H7 (cell line): ENCODE measurements around the gene RAB19. TPM values are rescaled to one million over a fixed set of nuclear protein-coding genes. Genes with fewer than 3 reads are reported as not detected.
"Not testable (repeated sequence)": the region's sequence is repeated elsewhere in the genome, so short reads cannot be mapped to it uniquely, and the experiment has no call there.

Experiments
- DNase-seq: peaks from one replicate; pipeline ENCODE4 v3.0.0; 2012
- H3K27me3 ChIP-seq: 2 replicates; pipeline ENCODE4 v1.6.0; 2011; ENCODE audit warnings: mild to moderate bottlenecking, low read length; ENCODE audit not compliant: control insufficient read depth, insufficient read depth
- H3K36me3 ChIP-seq: replicated peaks from 2 replicates; pipeline ENCODE4 v1.5.1; 2011; ENCODE audit warnings: low read length; ENCODE audit not compliant: control insufficient read depth, insufficient read depth
- H3K4me3 ChIP-seq: 2 replicates; pipeline ENCODE4 v1.5.1; 2011; ENCODE audit warnings: low read depth, mild to moderate bottlenecking, control low read depth, low read length, moderate library complexity; ENCODE audit not compliant: insufficient read depth
- total RNA-seq: library from RNA; depleted of rRNA; stranded (reverse); fragments of >200 nt; shearing (Covaris generic); gene quantifications from 2 replicates; pipeline ENCODE4 v1.2.3, GENCODE V29; 2014; rRNA removed

RAB19 gene
- total RNA-seq, 1 experiment from 2014 or later = 2.3 TPM

DNA sequence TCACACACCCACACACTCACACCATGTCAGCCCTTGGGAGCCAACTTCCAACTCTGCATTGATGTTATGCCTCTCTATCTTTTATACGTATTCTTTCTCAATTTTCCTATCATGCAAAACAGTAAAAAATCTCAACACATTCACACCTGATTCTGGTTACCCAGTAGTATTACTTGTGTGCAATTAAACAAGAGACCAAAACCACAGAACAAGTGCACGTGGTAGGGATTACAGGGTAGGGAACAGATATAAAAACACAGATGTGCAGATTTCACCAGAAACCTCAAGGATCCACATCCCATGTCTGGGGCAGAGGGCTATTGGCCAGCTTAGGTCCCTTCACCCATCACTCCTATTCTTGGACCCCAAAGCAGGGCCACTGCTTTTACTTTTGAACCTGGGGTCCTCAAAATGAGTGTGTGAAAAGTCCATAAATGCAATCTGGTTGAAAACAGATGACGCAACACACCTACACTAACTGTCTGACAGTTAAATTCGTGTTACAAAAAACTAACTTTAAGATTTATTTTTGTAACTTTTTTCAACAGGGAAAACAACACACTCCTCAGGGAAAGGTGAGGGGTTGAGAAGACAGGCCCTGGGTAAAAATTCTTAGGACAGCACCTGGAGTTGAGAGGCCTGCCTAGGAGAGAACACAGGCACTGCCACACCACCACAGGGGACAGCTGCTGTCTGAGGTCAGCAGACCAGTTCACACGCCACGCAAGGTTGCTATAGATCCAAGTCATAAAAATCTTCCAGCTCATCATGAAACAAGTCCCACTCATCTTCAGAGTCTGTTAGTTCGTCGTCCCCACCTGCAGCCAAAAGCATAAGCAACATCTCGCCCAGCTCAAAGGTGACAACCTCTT is 50.2 kb downstream of the RAB19 start:
- peaks cover 18% of the 10 kb centered on the region for H3K36me3 ChIP-seq
- DNase-seq, H3K4me3 ChIP-seq, H3K27me3 ChIP-seq: not testable (repeated sequence)

DNA sequence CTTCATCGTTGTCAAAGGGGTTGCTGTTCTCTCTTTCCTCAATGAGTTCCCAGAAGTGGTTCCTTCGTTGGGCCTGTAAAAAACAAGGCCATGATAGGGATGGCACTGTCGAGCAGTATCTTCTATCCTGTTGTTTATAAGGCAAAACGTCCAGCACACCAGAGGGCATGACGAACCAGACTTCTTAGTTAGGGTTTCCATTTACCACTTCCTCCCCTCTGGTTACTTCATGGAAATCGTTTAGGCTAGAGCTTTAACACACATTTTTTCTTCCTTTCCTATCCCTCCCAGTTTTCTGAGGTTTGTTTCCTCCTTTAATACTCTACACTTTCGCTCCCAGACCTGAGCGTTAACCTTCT is 50.8 kb downstream of the RAB19 start:
- Histone ChIP-seq H3K4me3 (no peak overlapping the region), H3K27me3 (no peaks in the 10 kb centered on the region), H3K36me3 (peaks cover 20% of the 10 kb centered on the region)
- DNase-seq = no peak

DNA sequence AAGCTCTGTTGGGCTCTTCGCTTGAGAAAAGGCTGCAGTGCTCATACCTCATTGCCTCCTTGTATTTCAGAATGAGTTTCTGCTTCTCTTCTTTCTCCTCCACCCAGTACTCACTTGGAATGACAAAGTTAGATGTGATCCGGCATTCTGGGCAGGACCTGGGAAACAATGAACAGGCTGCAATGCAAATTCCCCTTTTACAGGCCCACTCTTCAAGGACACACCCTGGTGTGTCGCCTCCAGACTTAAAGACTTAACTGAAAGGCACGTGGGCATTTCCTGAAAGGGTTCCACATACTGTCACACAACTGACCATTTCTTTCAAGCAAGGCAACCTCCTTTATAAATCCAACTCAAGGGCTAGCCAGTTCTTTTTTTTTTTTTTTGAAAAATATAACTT is 51.9 kb downstream of the RAB19 start:
- H3K4me3 ChIP-seq = no peak overlapping the region
- no peaks in the 10 kb centered on the region for H3K27me3 ChIP-seq
- DNase-seq = peak; percentile 72
- peaks cover 20% of the 10 kb centered on the region for H3K36me3 ChIP-seq

DNA sequence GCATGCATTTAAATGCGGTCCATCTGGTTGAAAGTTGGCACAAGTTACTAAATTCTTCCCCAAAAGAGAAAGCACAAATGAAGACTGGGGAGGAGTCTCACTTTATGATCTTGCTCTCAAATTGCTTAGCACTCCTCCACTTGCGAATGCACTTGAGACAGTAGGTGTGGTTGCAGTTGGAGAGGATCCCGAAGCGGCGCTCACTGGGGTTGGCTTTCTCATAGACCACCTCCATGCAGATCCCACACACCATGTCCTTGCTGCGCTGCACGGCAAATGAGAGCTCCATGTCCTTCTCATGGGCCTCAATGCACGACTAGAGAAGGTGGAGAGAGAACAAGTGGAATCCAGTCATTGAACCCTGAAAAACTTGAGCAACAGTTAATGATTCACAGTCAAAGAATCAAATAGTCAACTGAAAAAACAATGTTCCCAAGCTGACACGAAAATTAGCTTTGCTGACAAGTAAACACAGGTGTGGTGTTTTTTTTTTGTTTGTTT is 52.7 kb downstream of the RAB19 start:
- Histone ChIP-seq H3K36me3 (peaks cover 23% of the 10 kb centered on the region), H3K4me3 (no peak overlapping the region)

DNA sequence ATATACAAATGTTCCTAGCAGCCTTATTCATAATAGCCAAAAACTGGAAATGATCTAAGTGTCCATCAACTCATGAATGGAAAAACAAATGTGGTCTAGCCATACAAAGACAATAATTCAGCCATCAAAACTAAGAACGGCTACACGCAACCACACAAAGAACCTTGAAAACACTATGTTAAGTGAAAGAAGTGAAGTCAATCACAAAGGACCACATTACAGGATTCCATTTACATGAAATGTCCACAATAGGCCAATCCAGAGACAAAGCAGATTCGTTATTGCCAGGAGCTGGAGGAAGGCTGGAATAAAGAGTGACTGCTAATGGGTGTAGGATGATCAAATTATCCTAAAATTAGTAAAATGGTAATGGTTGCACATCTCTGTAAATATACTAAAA is 54.3 kb downstream of the RAB19 start:
- no peak for DNase-seq
- H3K27me3 ChIP-seq = no peaks in the 10 kb centered on the region
- H3K4me3 ChIP-seq = no peak overlapping the region
- peaks cover 27% of the 10 kb centered on the region for H3K36me3 ChIP-seq

More for the DNA sequence above, 52.7 kb downstream of the RAB19 start:
- no peaks in the 10 kb centered on the region for H3K27me3 ChIP-seq
- DNase-seq = no peak

DNA sequence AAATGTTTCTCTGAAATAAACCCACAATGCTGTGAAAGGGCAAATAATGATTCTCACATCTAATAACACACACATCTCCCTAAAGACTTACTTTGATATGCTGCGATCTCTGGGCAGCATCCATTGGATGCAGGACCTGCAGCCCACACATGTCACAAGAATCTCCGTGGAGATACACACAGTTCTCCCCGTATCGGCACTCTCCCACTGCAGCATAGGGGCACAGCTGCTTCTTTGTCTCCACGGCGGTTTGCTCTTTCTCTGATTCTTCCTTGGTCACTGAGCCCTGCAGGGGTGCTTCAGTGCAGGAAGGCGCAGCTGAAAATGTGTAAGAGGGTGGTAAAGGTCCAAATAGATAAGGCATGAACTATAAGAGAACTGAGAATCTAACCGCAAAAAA is 55.1 kb downstream of the RAB19 start:
- no peaks in the 10 kb centered on the region for H3K27me3 ChIP-seq

DNA sequence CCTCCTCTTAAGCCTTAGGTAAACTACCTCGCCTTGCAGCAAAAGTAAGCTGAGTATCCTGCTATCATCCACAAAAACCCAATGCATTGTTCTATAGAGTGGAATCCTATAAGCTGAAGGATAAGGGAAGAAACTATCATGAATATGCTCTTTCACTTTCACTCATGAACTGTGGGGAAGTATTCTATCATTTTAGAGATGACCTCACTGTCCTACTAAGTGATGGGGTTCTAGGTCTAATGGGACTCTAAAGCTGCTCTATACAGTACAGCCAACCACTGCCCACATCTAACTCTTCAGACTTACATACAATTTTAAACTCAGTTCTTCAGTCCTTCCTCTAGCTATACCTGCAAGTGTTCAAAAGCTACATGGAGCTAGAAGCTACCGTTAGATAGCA is 59.3 kb downstream of the RAB19 start:
- peaks cover 28% of the 10 kb centered on the region for H3K36me3 ChIP-seq
- H3K27me3 ChIP-seq = no peaks in the 10 kb centered on the region
- DNase-seq = no peak
- no peak overlapping the region for H3K4me3 ChIP-seq

More for the DNA sequence above, 55.1 kb downstream of the RAB19 start:
- Histone ChIP-seq H3K36me3 (peaks cover 27% of the 10 kb centered on the region), H3K4me3 (no peak overlapping the region)
- DNase-seq = no peak

DNA sequence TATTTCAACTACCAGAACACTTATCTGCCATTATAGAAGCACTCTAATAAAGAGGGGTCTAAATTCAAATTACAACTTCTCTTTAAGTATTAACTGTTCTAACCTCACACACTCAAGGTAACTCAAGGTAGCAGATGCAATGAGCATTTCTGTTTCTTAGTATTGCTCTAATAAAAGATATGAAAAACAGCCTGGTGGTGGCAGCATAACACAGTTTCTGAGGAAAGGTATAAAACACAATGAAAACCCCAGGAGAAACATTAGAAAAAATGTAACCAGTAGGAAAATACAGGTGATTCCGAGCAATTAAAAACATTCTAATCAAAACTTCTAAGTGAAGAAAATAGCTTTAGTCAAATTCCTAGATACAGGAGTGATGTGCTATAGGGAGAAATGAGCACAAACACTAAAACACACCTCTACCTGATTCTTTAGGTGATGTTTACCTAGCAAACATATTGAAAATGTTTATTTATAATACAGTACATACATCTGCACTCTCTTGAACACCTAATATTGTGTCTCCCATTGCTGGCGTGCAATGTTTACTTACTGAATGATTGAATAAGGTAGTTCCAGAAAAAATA is 72.0 kb downstream of the RAB19 start:
- H3K36me3 ChIP-seq = peaks cover 8% of the 10 kb centered on the region
- no peak overlapping the region for H3K4me3 ChIP-seq
- peak; percentile 58 for DNase-seq
- H3K27me3 ChIP-seq = no peaks in the 10 kb centered on the region

DNA sequence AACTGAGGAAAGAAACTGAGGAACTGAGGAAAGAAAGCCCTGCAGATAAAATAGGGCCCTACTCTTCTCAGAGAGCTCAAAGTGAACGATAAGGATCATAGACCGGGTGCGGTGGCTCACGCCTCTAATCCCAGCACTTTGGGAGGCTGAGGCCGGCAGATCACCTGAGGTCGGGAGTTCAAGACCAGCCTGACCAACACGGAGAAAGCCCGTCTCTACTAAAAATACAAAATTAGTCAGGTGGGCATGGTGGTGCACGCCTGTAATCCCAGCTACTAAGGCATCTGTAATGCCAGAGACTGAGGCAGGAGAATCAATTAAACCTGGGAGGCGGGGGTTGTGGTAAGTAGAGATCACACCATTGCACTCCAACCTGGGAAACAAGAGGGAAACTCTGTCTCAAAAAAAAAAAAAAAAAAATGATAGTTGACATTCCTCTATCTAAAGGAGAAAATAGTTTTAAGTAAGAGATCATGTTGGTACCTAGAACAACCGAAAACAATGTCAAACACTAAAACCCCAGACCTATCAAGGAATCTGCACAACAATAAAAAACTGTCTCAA is 72.9 kb downstream of the RAB19 start:
- H3K27me3 ChIP-seq = no peaks in the 10 kb centered on the region
- H3K36me3 ChIP-seq = no peaks in the 10 kb centered on the region
- peak overlapping the region; percentile 8; the same call in 1 of the 2 replicates for H3K4me3 ChIP-seq
- no peak for DNase-seq

Other genes starting within 250 kb of the RAB19 start
- gene KDM7A, start 227.1 kb upstream of the RAB19 start, total RNA-seq = 5.5 and 7.1 TPM in 2 replicates
- 40.1 and 64.1 TPM in 2 replicates for gene SLC37A3, start 5.5 kb upstream of the RAB19 start, total RNA-seq
- gene MKRN1, start 75.4 kb downstream of the RAB19 start, total RNA-seq = 80.5 and 108 TPM in 2 replicates
- 10.1 and 11.9 TPM in 2 replicates for gene DENND2A, start 236.8 kb downstream of the RAB19 start, total RNA-seq